Stimulated activated CD4-positive, alpha-beta T cell treated with anti-CD3 and anti-CD28 coated beads, Interleukin-15, amount 100 ng/mL, for 1 hour (primary cell): ENCODE data around the gene AKAP13.
"Not testable (repeated sequence)": the region's sequence is repeated elsewhere in the genome, so short reads cannot be mapped to it uniquely, and the experiment has no call there.

Experiments
- DNase-seq, 2 donors: peaks; one replicate each; pipeline ENCODE4 v3.0.0-alpha.2; 2020; ENCODE audit warnings: low read depth in 1 of 2, low spot score in 1 of 2

AKAP13 gene

DNA sequence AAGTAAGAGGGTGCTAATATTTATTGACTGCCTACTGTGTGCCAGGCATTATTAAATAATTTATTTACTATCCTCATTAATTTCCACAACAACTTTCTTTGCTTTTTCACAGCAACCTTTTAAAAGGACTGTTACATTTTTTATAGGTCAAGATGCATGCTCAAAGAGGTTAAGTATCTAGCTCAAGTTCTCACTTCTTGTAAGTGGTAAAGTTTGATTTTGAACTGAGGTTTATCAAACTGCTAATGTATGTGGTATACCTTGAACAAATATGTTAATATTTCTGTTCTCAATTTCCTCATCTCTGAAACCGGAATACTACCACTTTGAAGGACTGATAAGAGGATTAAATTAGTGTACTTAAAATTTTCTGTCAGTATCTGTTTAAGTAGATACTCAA lies 183.3 kb downstream of the AKAP13 start:
- no peak for DNase-seq

DNA sequence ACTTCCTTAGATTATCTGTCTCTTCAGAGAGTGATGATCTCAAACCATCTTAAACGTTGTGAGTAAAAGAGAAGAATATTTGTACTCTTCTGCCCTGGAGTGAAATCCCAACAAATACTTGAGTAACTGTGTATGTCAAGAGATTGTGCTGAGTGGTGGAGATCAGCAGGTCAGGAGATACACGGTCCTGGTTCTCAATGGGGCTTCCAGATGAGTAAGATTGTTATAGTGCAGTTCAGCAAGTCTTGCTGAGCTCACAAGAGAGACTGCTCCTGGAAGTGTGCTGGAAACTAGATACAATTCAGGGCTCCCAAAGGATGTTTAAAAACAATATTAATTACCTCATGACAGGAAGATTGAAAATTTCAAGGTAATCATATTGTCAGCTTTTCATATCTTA lies 184.3 kb downstream of the AKAP13 start:
- no peak for DNase-seq

DNA sequence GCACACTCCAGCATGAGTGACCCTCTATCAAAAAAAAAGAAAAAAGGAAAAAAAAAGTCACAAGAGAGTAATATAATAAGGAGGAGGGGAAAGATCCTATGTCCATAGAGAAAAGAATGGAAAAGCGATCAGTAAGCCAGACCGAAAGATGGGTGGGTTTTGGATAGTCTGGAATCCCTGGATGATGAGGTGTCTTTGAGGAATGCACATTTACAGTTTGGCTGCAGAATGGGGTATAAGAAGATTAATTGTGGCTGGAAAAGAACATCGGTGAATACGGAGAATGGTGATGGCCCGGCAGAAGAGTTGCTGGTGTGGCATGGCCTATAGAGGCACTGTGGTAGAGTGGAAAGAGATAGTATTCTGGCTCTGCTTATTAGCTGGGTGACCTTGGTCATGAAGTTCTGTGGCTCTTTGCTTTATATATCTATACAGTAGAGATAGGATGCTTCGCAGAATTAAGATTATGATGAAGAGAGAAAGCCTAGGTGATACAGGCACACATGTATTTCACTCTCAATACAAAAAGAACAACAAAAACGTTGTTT lies 187.9 kb downstream of the AKAP13 start:
- DNase-seq = no peak

DNA sequence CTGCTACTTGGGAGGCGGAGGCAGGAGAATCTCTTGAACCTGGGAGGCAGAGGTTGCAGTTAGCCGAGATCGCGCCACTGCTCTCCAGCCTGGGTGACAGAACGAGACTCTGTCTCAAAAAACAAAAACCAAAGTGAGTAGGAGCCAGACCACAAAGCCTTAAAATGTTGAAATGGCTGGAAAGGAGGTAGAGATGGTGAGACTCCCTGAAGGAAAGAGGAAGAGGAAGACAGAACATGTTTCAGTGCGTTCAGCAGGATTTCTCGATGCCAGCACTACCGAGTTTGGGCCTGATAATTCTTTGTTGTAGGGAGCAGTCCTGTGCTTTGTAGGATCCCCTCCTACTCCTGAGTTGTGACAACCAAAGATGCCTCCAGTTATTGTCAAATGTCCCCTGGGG lies 189.9 kb downstream of the AKAP13 start:
- no peak for DNase-seq

- no peak for DNase-seq
Observed at GRCh38 chr15:85571780-85572179, 191.4 kb downstream of the AKAP13 start.

- DNase-seq = no peak
Observed at GRCh38 chr15:85576392-85576791, 196.0 kb downstream of the AKAP13 start.

GRCh38 chr15:85578941-85579701 lies 198.7 kb downstream of the AKAP13 start:
- no peak for DNase-seq

DNA sequence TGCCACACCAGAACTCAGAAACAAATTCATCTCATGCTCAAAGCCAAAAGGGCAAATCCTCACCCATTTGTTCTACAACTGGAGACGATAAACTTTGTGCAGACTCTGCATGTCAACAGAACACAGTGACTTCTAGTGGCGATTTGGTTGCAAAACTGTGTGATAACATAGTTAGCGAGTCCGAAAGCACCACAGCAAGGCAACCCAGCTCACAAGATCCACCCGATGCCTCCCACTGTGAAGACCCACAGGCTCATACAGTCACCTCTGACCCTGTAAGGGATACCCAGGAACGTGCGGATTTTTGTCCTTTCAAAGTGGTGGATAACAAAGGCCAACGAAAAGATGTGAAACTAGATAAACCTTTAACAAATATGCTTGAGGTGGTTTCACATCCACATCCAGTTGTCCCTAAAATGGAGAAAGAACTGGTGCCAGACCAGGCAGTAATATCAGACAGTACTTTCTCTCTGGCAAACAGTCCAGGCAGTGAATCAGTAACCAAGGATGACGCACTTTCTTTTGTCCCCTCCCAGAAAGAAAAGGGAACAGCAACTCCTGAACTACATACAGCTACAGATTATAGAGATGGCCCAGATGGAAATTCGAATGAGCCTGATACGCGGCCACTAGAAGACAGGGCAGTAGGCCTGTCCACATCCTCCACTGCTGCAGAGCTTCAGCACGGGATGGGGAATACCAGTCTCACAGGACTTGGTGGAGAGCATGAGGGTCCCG lies 199.7 kb downstream of the AKAP13 start:
- no peak for DNase-seq

DNA sequence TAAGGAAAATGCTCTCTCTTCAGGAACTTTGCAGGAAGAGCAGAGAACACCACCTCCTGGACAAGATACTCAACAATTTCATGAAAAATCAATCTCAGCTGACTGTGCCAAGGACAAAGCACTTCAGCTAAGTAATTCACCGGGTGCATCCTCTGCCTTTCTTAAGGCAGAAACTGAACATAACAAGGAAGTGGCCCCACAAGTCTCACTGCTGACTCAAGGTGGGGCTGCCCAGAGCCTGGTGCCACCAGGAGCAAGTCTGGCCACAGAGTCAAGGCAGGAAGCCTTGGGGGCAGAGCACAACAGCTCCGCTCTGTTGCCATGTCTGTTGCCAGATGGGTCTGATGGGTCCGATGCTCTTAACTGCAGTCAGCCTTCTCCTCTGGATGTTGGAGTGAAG lies 200.5 kb downstream of the AKAP13 start:
- peak in 1 of 2 donors; percentile 2 for DNase-seq

GRCh38 chr15:85581495-85581894 lies 201.1 kb downstream of the AKAP13 start:
- DNase-seq = peak in 1 of 2 donors; percentile 8

DNA sequence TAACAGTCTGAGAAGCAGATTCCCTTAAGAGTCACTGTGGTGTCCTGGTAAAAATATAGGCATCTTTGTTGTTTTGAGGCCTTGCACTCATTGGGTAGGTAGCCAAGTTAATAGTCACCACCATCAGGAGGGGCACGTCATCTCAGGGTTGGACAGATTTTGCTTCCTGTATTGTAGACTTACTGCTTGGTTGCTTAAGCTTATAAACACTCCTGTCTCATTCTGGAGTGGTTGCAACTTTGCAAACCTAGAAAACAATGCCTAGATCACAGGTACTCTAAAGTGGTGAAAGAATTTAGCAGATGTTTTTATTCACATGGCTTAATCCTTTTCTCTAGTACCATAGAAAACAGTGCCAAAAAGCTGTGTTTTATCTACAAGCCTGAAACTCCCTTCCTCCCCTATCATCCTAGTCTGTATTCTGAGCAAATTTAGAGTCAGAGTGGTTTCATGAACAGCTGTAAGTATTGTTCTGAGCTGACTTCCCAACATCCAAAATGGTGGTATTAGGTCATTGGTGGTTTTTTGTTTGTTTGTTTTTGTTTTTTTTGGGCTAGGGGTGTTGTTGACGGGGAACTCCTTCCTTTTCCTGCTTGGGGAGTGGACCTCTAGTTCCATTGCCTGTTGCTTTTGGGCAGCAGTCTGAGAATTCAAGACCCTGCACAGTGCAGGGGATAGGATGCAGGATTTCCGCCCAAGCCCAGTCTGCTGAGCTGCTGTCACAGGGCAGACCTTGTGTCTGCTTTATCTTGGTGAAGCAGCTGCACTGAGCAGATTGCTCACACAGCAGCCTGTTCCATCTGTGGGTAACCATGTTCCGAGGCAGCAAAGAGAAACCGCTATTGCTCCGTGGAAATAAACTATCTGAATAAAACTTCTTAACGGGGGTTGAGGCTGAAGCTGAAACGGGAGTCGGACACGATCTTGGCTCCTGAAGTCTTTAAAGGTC lies 202.0 kb downstream of the AKAP13 start:
- DNase-seq = peak; percentile 15 to 44

- no peak for DNase-seq
Observed at GRCh38 chr15:85583442-85583841, 203.0 kb downstream of the AKAP13 start.

DNA sequence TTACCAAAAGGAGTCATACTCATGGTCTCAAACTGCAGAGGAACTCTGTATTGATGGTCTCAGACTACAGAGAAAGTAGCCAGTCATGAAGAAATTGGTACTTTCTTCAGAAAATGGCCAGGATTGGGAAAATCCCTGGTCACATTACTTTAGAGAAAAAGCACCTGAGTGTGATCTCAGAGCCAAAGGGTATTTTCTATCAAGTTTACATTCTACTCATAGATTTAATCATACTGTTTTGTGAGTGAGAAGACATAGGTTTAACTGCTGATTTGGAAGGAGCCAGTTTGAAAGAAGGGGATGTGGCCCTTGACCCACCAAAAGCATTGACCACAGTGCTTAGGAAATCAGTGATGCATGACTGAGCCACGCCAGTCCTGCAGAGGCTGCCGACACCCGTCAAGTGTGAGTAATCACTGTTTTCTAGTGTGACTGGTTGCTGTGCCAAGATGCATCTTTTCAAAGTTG lies 203.6 kb downstream of the AKAP13 start:
- no peak for DNase-seq

GRCh38 chr15:85584872-85585271 lies 204.5 kb downstream of the AKAP13 start:
- DNase-seq = no peak

DNA sequence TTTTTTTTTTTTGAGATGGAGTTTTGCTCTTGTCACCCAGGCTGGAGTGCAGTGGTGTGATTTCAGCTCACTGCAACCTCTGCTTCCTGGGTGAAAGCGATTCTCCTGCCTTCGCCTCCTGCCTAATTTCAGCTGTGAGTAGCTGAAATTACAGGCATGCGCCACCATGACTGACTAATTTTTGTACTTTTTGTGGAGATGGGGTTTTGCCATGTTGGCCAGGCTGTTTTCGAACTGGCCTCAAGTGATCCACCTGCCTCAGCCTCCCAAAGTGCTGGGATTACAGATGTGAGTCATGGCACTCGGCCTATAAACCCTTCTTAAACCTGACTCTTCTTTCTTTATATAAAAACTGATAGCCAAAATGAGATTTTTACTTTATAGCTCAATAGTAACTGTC lies 205.8 kb downstream of the AKAP13 start:
- not testable (repeated sequence) for DNase-seq

DNA sequence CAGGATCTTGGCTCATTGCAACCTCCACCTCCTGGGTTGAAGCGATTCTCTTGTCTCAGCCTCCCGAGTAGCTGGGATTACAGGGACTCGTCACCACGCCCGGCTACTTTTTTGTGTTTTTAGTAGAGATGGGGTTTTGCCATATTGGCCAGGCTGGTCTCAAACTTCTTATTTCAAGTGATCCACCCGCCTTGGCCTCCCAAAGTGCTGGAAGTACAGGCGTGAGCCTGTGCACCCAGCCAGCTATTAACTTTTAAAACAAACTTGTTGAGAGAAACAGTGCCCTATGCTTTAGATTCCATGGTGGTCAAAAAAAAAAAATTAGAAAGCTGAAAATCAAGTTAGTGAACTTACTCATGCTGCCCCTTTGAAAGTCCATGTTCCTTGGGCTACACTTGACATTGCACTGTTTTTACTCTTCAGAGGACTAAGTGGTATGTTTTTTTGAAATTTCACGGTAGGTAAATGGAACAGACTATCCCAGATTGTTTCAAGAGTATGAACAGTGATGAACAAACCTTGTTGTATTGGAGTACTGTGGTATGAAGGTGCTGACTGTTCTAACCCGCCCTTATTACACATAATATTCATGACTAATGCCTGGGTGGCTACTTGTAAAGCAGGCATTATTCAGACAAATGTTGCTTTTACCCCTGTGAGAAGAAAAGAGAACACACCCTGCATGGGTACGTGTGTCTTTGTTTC lies 207.5 kb downstream of the AKAP13 start:
- DNase-seq = no peak

GRCh38 chr15:85588677-85589076 lies 208.3 kb downstream of the AKAP13 start:
- no peak for DNase-seq

- no peak for DNase-seq
Observed at GRCh38 chr15:85589851-85590250, 209.4 kb downstream of the AKAP13 start.

- DNase-seq = no peak
Observed at GRCh38 chr15:85591622-85592021, 211.2 kb downstream of the AKAP13 start.

- no peak for DNase-seq
Observed at GRCh38 chr15:85592148-85592547, 211.7 kb downstream of the AKAP13 start.
